Panc1 (cell line): ENCODE results near the gene ITGA3.

Experiments
- CTCF ChIP-seq: fragments of 450-650 bp; IDR thresholded peaks from 2 replicates; pipeline ENCODE4 v1.5.1; 2017; ENCODE audit warnings: mild to moderate bottlenecking
- REST ChIP-seq, 2 experiments: IDR thresholded peaks; 2 replicates each; pipeline ENCODE4 v1.6.1; 2011 to 2012; ENCODE audit warnings: low read depth in 2 of 2, control low read depth in 1 of 2, low read length in 1 of 2, mild to moderate bottlenecking in 1 of 2, moderate library complexity in 1 of 2; ENCODE audit not compliant: insufficient read depth in 1 of 2
- SIN3A ChIP-seq: IDR thresholded peaks from 2 replicates; pipeline ENCODE4 v1.6.1; 2012; ENCODE audit warnings: low read depth, mild to moderate bottlenecking, low read length, moderate library complexity, borderline replicate concordance; ENCODE audit not compliant: insufficient read depth
- TCF7L2 ChIP-seq: IDR thresholded peaks from 2 replicates; pipeline ENCODE4 v1.6.1; 2011; ENCODE audit warnings: mild to moderate bottlenecking, low read depth, low read length, inconsistent platforms

GRCh38 chr17:50047488-50048126 lies 8.3 kb upstream of the ITGA3 start:
- no peak for TF ChIP-seq CTCF
- TF ChIP-seq REST (IDR thresholded peaks at IDR 0.05; ENCODE audit: insufficient read depth in 1 of 2, low read depth in 2 of 2, low read length in 1 of 2), result no peak
- no peak for TF ChIP-seq SIN3A
- TF ChIP-seq TCF7L2, result no peak
